ENCODE results near the gene P3H4.

GRCh38 chr17:41766135-41766534, 45.6 kb downstream of the P3H4 start:
- TF ChIP-seq CTCF (IDR thresholded peaks at IDR 0.05) (no peak), POLR2A (IDR thresholded peaks at IDR 0.05) (no peak)

Measured in esophagus squamous epithelium (tissue), 4 donors.